ENCODE data around the gene PHACTR3.

Gene PHACTR3

DNA sequence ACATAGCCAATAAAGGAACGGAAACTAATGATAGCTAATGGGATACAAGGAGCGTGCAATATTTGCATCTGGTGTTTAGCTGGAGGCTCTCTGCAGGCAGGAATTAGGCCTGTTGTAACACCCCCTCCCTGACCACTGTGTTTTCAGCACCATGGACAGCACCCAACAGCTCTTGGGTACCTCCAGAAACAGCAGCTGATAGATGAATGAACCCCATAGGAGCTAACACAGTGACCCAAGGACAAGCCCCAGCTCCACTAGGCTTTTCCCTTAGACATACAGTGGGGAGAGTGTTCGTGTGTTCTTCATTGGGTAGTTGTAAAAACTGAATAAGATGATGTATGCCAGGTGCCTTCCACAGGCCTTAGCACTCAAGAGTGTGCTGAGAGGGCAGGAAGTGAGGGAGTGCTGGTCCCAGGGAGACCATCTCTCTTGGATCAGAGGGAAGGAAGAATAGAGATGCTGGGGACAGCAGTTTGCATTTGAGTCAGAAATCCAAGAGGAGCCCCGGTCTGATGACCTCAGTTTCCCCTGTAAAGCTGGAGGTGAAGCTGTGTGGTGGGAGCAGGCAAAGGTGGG, 161.3 kb downstream of the PHACTR3 start:
- DNase-seq: no peak

- DNase-seq: no peak
These were observed 163.3 kb downstream of the PHACTR3 start for GRCh38 chr20:59767656-59768055.

GRCh38 chr20:59770270-59770669, 165.9 kb downstream of the PHACTR3 start:
- no peak for DNase-seq

DNA sequence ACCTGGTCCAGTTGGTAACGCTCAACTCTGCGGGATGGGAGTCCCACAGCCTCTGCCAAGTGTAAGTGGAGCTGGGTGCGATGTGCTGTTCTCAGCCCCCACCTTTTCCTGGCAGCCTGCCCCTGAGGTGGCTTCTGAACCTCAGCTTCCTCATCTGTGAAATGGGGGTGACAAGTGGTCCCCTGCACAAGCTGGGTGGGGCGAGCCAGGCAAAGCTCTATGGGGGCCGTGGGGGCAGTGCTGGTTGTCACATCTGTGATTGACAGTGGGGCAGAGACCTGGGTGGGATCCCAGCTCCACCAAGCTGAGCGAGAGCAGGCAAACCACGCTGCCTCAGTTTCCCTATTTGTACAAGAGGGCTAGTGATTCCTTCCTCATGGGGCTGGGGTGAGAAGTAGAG, 166.5 kb downstream of the PHACTR3 start:
- no peak for DNase-seq

GRCh38 chr20:59771506-59772372, 167.4 kb downstream of the PHACTR3 start:
- DNase-seq: no peak

DNA sequence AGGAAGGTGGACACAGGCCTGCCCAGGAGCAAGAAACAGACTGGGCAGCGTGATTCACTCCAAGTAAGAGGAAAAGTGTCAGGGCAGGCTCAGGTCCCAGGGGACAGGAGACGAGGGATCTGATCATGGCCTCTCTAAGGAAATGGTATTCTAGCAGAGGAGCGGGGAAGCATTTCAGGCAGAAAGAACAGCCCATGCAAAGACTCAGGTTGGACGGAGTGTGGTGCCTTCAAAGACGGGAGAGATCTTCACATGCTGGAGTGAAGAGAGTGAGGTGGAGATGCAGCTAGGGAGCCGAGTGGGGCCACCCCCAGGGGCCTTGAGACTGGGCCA, 168.0 kb downstream of the PHACTR3 start:
- DNase-seq: no peak

- DNase-seq: no peak
These were observed 168.9 kb downstream of the PHACTR3 start for GRCh38 chr20:59772931-59773913.

DNA sequence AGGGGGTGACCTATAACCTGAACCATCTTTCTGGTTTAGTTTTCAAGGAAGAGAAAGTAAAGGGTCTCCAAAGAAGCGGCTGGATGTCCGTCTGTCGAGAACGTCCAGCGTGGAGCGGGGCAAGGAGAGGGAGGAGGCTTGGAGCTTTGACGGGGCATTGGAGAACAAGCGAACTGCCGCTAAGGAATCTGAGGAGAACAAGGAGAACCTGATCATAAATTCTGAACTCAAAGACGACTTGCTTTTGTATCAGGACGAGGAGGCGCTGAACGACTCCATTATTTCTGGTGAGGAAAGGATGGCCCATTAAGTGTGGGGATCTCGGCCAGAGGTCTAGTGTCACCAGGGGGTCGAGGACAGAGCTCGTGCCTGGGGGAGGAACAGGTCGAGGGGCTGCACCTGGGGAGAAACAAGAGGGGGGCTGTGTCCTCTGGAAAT, 169.9 kb downstream of the PHACTR3 start:
- no peak for DNase-seq

DNA sequence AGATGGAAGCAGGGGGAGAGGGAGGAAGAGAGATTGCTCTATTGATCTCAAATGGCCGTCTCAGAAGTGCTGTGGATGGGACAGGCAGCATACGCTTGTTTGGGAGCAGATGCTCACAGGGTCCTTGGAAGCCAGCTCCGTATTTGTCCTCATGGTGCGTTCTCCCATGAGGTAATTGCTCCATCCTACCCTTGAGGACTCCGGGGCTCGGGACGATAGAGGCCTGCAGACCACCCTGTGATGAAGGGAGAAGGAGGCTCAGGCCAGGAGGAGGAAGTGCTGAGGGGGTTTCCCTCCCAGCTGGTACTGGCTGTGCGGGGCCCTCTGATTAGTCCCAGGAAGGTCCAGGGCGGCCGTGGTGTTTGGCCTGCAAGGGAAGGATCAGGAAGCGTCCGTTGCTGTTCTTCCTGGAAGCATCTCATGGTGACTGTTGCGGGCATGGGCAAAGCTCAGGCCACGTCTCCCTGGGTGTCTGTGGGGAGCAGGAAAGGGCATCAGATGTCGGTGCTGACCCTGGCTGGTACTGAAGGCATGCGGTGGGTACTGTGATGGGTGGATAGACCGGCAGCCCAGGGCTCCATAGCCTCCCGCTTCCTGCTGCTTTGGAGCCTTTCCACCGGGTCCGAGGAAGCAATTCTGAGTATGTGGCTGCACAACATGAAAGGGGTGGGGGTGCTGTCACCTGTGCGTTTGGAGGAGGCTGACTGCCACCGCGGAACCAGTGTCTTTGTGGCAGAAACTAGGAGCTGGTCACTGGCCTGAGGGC, 170.8 kb downstream of the PHACTR3 start:
- no peak for DNase-seq

DNA sequence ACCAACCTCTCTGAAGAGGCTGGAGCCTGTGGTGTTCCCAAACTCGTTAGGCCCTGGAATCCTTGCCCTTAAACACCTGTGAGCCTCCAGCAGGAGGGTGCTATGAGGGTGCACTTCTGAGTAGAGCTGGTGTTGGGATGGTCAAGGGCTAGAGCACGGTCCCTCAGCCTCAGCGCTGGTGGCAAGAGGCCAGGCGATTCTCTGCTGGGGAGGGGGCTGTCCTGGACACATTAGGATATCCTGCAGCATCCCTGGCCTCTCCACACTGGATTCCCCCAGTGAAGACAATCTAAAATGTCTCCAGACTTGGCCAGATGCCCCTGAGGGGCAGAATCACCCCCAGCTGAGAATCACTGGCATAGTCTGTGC, 171.3 kb downstream of the PHACTR3 start:
- no peak for DNase-seq

DNA sequence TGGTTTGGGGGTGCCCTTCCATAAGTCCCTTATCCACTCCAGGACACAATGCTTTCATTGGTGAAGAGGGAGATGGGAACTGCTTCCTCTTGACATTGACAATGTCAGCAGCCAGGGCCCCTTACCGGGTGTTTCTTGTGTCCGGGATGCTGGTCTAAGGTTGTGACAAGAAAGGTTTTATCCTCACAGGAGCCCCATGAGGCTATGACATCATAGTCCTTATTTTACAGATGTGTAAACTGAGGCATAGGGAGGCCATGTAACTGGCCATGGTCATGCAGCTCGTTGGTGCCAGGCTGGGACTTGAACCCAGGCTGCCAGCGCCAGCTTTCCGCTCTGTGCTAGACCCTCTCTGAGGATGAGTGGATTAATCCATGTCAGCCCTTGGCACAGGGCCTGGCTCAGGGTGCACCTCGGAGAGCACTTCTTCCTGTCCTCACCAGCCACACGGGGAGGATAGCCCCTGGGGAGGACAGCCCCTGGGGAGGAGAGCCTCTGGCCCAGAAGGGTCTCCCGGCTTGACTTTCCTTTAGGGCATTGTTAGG, 171.8 kb downstream of the PHACTR3 start:
- no peak for DNase-seq

DNA sequence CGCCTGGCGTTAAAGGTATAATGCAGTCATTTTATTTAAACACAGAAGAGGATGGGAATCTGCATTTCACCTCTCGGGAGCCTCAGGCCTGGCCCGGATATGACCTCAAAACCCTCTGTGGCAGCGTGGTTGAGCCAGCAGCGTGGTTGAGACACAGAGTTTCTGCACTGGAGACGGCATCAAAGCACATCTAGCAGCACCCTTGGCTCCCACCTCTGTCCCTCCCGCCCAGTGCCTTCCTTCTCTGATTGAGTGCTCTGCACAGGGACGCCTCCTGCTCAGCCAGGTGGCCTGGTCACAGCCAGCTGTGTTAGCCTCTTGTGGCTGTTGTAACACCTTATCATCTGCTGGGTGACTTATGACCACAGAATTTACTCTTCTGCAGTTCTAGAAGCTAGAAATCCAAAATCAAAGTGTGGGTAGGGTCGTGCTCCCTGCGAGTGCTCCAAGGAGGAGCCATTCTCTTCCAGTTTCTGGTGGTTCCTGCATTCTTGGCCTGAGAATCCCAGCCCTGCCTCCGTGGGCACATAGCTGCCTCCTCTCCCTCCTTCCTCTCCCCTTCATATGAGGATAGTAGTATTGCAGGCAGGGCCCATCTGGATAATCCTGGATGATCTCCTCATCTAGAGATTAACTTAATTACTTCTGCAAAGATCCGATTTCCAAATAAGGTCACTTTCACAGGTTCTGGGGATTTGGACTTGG, 172.4 kb downstream of the PHACTR3 start:
- DNase-seq: no peak

DNA sequence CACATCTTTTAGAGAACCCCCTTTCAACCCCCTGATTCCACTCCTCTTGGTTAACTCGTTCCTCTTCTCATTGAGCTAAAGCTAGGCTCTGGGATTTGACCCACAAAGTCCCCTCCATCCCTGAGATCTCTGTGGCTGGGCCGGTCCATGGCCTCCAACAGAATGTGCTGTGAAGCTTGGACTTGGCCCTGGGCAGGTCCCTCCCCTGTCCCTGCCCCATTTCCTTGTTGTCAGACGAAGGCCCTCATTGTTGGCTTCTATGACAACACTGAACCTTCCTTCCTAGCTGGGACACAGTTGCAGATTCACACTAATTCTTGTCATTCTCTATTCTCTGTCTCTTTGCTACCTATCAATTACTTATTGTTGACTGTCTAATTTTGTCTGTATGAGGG, 173.0 kb downstream of the PHACTR3 start:
- no peak for DNase-seq

DNA sequence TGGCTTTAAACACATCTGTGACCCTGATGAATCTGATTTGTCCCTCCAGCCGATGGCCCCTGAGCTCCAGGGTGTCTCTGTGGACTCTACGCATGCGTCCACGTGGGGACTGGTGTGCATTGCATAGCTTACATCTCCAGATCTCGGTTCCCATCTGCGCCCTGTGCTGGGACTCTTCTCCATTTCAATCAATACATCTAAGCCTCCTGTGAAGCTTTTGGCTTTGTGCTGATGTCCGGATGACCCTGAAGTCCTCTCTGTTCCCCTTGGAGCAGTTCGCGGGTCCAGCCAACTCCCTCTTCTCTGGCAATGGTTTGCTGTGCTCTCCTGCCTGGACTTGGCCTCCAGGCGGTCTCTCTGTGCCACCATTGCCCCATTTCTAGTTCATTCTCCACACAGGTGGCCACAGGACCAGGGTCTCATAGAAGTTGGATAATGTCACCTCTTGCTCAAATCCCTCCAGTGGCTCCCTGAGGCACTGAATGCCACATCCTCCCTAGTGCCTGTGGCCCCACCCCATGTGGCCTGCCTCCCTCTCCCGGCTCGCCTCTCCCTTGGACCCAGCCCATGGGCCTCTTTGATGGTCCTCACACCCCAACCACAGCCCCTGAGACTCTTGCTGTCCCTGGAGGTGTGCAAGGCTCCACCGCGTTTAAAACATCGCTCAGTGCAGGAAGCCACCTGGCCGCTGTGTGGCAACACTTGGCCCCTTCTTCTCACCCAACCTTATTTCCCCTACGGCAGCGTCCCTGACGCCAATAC, 173.7 kb downstream of the PHACTR3 start:
- DNase-seq: no peak

DNA sequence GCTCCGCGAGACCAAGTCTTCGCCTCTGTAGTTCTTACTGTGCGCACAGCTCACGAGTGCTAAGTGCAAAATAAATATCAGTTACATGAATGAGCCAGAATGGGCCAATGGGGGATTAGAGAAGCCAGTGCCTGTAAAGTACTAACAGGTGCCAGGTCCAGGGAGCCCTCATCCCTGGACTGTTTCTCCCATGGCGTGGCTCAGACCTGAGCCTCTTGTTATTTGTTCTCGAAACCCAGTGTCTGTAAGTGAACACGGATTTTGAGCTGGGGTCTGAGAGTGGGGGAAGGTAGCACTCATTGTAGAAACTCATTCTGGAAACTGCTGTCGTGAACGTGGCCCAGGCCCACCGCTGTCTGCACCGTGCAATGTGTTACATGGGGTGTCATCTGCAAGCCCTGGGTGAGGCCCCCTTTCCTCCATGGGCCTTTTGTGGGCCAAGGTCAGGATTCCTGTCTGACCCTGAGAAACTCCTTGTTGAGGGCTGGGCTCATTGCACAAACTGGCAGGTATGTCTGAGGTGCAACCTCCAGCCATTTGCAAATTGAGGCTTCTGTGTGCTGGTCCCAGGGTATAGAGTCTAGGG, 174.4 kb downstream of the PHACTR3 start:
- DNase-seq: no peak

- no peak for DNase-seq
These were observed 175.5 kb downstream of the PHACTR3 start for GRCh38 chr20:59779656-59780380.

DNA sequence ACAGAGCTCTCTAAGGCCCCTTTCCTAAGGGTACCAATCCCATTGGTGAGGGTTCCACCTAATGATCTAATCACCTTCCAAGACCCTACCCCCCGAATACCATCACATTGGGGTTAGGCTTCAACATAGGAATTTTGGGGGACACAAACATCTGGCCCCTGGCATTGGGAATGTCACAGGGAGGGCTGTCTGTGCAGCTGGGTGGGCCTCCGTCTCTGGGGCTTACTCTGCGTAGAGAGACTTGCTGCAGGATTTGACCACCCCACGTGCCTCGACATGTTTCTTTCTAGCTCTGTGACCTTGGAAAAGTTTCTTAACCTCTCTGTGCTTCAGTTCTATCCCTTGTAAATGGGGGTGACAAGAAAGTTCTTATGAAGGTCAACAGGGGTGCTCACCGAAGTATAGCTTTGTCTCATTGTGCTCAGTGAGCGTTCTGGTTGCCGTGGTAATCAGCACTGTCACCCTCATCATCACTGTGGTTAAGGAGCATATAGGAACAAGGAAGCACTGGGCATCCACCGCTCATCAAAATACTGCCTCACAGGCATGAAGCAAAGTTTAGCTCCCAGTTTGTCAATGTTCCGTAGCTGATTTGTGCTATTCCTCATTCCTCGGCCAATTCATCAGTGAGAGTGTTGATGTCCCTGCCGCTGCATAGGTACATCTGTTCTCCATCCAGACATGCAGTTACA, 176.3 kb downstream of the PHACTR3 start:
- DNase-seq: no peak

GRCh38 chr20:59781226-59781625, 176.9 kb downstream of the PHACTR3 start:
- DNase-seq: no peak

- DNase-seq: peak; percentile 10
These were observed 178.8 kb downstream of the PHACTR3 start for GRCh38 chr20:59782986-59783640.

Measured in NK-92 treated with Interleukin-12 subunit alpha and Interleukin-12 subunit beta, amount 100 ng/mL, for 24 hours (cell line).